Mononuclear cell (primary cell): ENCODE data around the gene EGFR. TPM values are rescaled to one million over a fixed set of nuclear protein-coding genes. Genes with fewer than 3 reads are reported as not detected.
"Not testable (repeated sequence)": the region's sequence is repeated elsewhere in the genome, so short reads cannot be mapped to it uniquely, and the experiment has no call there.

Source experiments
- H3K27me3 ChIP-seq: 2 replicates; pipeline ENCODE4 v1.6.0; 2011; ENCODE audit warnings: low read length, control low read depth; ENCODE audit not compliant: insufficient read depth
- H3K4me1 ChIP-seq: 2 replicates; pipeline ENCODE4 v1.5.1; 2011; ENCODE audit warnings: mild to moderate bottlenecking, low read length, control low read depth; ENCODE audit not compliant: insufficient read depth
- H3K4me3 ChIP-seq: 2 replicates; pipeline ENCODE4 v1.5.1; 2011; ENCODE audit warnings: mild to moderate bottlenecking, low read length, moderate library complexity
- H3K9me3 ChIP-seq: 2 replicates; pipeline ENCODE4 v1.5.1; 2011; ENCODE audit warnings: low read depth, mild to moderate bottlenecking, control low read depth, low read length
- total RNA-seq: library from RNA; depleted of rRNA; stranded (reverse); fragments of >200 nt; gene quantifications from one replicate; pipeline ENCODE4 v1.2.3, GENCODE V29; 2012

Gene EGFR
- total RNA-seq, 1 donor = 0.10 TPM

DNA sequence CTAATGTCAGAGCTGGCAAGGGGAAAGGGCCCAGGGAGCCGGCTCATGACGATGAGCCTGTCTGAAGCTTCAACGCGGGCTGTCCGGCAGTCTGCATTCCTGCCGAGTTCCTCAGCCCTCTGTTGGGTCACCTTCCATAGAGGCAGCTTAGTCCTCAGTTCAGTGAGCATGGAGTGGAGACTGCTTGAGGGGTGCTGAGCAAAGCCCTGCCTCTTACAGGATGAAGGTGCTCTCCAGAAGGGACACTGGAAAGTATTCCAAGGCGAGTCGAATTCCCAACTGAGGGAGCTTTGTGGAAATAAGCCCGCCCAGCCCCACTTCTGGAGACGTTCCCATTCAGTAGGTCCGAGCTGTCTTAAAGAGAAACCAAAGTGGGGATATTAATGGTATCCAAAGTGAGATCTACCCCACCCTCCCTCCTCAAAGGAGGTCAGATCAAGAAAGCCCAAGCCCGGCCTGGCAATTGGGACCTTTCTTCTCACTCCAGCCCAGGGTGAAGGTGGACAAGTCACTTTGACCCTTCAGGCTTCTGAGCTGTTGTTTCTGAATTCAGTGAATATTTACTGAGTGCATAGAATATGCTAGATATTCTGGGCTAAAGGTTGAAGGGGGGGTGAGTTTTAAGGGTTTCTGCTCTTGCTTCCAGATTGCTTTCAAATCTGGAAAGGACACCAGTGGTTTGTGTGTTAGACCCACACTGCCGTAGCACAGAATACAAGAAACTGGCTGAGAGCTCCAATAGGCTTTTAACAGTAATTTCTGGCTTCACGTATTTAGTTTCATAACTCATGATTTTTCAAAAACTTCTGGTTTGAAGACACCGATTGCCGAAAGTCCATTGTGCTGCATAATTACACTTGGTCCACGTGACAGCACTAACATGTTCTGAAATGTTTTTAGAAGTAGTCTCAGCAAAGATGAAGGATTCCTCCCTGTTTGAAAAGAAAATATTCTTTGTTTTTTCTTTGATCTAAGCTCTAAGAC lies 3.5 kb downstream of the EGFR start:
- Histone ChIP-seq H3K27me3 (peaks cover 36% of the 10 kb centered on the region), H3K9me3 (no peaks in the 10 kb centered on the region), H3K4me3 (no peak overlapping the region), H3K4me1 (no peaks in the 10 kb centered on the region)

DNA sequence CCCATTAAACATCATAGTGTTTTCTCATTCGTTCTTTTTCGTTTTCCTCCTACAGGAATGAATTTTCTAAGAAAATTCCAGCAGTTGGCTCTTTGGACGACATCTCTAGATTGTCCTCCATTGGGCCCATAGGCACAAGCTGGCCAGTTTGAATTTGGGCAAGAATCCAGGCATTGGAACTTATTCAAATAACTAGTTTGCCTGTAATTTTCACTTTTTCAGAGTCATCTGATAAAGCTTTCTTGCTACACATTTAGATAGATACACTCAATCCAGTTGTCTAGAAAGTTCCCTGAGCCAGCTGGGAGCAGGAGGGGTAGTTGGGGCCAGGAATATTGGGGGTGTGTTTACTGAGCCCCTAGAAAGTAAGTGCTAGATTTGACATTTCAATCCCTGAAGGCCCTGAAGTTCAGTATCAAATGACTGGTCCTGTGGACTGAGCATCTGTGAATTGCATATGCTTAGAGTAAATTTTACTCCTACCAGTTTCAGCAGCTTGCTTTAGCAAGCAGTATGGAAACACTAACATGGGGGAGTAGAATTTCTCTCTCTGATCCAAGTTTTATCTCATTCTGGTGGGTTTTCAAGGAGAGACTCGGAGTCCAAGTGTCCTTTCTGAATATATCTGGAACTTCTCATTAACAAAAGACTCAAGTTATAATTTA lies 5.2 kb downstream of the EGFR start:
- no peak overlapping the region for H3K4me3 ChIP-seq
- peaks cover 22% of the 10 kb centered on the region for H3K27me3 ChIP-seq
- H3K4me1 ChIP-seq = no peaks in the 10 kb centered on the region
- H3K9me3 ChIP-seq = no peaks in the 10 kb centered on the region

DNA sequence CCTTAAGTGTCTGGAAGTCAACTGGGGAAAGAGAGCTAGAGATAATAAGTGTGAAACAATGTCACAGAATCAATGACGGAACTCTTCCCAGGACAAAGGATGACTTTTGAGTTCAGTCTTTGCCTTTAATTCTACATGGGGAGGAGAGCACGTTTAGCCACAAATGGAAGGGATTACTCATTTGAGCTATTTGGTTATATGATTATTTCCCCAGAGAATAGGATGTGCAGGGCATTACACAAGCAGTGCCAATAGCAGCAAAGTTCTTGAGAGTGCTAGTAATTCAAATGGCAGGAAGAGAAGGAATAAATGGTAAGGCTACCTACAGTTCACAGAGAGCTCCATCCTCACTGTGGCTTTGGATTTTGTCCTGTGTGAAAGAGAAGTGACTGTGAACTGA lies 6.0 kb downstream of the EGFR start:
- no peaks in the 10 kb centered on the region for H3K4me1 ChIP-seq
- H3K9me3 ChIP-seq = no peaks in the 10 kb centered on the region
- H3K4me3 ChIP-seq = no peak overlapping the region
- H3K27me3 ChIP-seq = peaks cover 22% of the 10 kb centered on the region

DNA sequence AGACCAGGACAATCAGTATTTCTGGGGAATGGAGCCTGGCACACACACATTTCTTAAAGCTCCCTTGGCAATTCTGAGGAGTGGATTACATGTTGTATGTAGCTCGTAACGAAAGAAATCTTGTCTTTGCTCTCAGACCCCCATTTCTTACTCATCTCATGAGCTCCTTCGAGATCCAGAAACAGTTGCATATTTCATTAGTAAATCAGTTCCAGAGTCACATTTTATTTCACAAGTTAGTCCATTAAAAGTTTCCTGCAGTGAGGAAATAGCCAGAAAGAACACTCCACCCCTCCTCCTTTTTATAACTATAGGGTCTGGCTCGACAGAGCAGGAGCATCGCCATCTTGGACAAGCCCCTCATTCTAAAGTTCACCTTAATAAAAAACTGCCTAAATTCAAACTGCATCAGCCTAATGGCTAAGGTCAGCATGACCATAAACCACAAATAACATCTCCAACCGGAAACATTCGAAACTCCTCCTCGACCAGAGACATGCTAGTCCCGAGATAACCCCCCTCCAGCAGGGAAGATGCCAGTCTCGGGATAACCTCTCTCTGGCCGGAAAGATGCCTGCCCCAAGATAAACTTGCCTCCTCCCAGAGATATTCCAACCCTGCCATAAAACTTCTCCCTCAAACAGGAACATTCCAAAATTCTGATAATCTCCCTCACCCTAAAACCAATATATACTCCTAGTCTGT lies 7.4 kb downstream of the EGFR start:
- Histone ChIP-seq H3K9me3 (no peaks in the 10 kb centered on the region), H3K27me3 (peaks cover 10% of the 10 kb centered on the region)

DNA sequence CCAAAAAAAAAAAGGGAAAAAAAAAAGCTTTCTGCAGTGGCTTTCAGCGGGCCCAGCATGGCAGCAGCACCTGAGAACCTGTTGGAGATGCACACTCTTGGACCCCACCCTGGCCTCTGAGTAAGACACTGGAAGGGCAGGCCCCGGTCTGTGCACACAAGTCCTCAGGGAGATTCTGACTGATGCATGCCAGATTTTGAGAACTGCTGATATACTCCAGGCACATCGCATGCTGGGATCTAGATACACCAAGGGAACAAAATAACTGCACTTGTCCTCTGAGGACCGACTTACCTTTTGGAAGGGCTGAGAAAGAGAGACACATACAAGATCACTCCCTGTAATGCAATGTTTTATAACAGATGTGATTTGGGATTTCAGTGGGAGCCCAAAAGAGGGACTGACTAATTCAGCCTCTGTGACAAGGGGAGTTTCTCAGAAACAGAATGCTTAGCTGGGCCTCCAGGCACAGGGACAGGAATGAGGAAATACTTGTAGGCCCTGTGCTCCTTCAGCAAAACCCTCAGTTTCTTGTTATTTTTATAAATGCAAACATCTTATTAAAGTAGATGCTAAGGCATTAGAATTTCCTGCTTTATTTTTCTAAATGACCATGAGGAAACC lies 8.2 kb downstream of the EGFR start:
- Histone ChIP-seq H3K27me3 (peaks cover 3% of the 10 kb centered on the region), H3K4me1 (no peaks in the 10 kb centered on the region), H3K4me3 (no peak overlapping the region), H3K9me3 (no peaks in the 10 kb centered on the region)

More for the DNA sequence above, 7.4 kb downstream of the EGFR start:
- Histone ChIP-seq H3K4me1 (no peaks in the 10 kb centered on the region), H3K4me3 (no peak overlapping the region)

DNA sequence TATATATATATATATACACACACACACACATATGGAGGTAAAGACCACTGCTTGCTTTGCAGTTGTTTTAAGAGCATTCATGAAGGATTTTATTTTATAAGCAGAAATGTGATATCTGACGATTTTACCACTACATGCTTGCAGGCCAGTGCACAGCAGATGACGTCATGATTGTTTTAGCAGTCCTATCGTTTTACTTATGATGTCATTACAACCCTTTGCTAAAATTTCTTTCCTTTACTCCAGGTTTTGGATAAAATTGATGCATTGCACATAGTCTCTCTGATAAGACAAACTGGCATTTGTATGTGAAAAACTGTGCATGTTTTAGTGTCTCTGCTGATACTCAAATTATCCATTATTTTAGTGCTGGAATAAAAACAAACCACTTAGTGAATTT lies 9.2 kb downstream of the EGFR start:
- no peak overlapping the region for H3K4me3 ChIP-seq
- H3K4me1 ChIP-seq = no peaks in the 10 kb centered on the region
- no peaks in the 10 kb centered on the region for H3K9me3 ChIP-seq
- H3K27me3 ChIP-seq = peaks cover 2% of the 10 kb centered on the region

DNA sequence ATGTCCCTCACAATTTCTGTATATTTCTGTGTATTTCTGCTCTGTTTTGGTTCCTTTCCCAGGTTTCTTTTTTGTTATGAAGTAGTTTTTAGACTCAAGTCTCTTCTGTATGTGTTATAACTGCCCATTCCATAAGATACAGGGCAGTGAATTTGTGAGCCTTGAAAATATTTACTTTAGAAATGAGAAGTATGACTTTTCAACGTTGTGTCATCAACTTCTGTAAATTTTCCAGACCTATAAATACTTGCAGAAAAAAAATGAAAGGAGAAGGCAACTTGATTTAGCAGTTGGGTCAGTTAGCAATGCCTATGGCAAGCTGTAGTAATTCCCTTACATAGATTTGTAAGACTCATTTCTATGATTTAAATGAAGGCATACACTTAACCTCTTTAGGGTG lies 11.5 kb downstream of the EGFR start:
- Histone ChIP-seq H3K9me3 (no peaks in the 10 kb centered on the region), H3K4me1 (no peaks in the 10 kb centered on the region), H3K27me3 (no peaks in the 10 kb centered on the region), H3K4me3 (no peak overlapping the region)

DNA sequence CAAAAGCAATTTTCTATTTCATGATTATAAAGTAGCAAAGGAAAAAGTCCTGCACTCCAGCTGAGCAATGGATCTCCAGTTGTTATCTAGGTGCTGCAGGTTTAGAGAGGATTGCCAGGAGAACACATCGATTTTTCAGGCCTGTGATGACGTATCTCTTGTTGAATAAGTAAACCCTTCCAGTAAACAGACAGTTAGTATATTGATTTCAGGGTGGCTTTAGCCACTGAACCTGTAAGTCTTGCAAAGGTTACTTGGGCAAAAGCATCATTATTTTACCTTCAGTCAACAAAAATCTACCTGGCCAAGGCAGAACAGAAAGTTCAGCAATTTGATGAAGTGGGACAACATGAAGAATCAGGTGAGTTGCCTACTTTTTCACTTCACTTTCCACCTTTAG lies 12.3 kb downstream of the EGFR start:
- Histone ChIP-seq H3K27me3 (no peaks in the 10 kb centered on the region), H3K4me3 (no peak overlapping the region), H3K4me1 (no peaks in the 10 kb centered on the region), H3K9me3 (no peaks in the 10 kb centered on the region)

DNA sequence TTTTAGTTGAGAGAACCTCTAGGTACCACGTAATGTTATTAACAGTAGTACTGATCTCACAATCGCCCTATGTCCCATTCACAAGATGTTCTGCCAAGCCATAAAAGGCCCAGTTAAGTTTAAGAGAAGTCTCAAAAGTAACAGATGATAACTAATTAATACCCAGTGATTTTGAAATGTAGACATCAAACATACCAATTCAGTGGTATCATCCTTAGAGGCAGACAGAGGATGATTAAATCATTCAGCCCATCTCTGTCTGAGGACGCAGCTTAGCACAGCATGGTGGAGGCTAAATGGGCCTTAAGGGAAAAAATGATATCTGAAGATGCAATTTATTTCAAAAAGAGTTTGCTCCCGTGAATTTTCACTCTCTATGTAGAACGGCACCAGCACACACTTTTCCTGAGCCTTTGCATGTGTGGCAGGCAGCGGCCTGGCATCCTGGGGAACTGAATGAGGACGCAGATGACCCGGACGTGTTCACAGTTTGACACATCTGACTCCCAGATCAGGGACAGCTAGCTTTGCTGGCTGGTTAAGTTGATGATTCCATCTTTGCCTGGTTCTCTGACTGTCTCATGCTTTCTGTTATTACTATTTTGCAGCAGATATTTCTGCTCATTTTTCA lies 13.4 kb downstream of the EGFR start:
- Histone ChIP-seq H3K9me3 (no peaks in the 10 kb centered on the region), H3K27me3 (no peaks in the 10 kb centered on the region), H3K4me3 (no peak overlapping the region), H3K4me1 (no peaks in the 10 kb centered on the region)

DNA sequence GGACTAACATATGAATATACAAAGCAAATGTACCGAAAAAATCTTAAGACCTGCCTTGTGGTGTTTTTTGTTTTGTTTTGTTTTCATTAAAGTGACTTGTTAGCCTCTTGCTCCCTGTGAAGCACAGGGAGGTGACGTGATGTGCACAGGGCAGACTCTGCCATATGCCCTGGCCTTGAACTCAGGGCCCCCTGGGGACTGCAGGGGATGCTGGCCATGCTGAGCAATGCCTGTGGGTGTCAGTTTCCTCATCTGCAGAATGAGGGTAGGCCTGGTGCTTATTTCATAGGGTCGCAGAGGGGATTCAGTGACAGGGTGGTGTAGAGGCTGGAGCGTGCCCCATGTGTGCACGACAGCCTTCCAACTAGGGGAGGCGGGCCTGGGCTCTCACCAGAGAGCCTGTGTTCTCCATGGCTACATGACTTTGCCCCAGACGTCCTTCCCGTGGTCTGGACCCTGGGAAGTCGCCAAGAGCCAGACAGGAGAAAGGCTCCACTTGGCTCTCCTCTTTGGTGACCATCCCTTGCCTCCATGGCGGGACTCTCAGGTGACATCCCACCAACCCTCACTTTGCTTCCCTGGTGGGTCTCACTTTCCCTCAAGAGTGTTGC lies 14.5 kb downstream of the EGFR start:
- no peaks in the 10 kb centered on the region for H3K27me3 ChIP-seq
- H3K4me1 ChIP-seq = no peaks in the 10 kb centered on the region
- H3K9me3 ChIP-seq = no peaks in the 10 kb centered on the region
- no peak overlapping the region for H3K4me3 ChIP-seq

DNA sequence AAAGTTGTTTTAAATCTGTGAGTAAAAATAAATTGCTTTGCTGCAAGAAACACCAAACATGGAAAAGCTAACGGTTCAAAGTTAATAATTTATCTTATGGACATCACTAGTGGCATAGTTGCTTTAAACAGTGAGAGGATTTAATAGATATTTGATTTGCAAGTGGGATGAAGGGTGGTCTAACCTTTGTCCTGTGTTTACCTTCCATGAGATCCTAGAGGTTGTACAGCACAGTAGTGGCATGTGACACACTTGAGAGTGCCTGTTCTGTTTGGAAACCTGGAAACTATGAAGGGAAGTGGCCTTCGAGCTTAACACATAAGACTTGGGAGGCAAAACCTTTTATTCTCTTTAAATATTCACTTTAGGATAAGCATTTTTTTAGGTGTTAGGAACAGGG lies 16.0 kb downstream of the EGFR start:
- H3K4me3 ChIP-seq = no peak overlapping the region
- no peaks in the 10 kb centered on the region for H3K4me1 ChIP-seq
- H3K27me3 ChIP-seq = no peaks in the 10 kb centered on the region
- H3K9me3 ChIP-seq = no peaks in the 10 kb centered on the region

DNA sequence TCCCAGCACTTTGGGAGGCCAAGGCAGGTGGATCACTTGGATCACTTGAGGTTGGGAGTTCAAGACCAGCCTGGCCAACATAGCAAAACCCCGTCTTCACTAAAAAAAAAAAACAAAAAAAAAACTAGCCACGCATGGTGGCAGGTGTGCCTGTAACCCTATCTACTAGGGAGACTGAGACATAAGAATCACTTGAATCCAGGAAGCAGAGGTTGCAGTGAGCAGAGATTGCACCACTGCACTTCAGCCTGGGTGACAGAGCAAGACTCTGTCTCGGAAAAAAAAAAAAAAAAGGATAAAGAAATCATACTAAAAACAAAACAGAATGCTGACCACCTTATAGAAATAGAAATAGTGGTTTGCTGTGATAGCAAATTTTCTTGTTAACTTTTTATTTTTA lies 16.6 kb downstream of the EGFR start:
- not testable (repeated sequence) for H3K4me3 ChIP-seq, H3K4me1 ChIP-seq

DNA sequence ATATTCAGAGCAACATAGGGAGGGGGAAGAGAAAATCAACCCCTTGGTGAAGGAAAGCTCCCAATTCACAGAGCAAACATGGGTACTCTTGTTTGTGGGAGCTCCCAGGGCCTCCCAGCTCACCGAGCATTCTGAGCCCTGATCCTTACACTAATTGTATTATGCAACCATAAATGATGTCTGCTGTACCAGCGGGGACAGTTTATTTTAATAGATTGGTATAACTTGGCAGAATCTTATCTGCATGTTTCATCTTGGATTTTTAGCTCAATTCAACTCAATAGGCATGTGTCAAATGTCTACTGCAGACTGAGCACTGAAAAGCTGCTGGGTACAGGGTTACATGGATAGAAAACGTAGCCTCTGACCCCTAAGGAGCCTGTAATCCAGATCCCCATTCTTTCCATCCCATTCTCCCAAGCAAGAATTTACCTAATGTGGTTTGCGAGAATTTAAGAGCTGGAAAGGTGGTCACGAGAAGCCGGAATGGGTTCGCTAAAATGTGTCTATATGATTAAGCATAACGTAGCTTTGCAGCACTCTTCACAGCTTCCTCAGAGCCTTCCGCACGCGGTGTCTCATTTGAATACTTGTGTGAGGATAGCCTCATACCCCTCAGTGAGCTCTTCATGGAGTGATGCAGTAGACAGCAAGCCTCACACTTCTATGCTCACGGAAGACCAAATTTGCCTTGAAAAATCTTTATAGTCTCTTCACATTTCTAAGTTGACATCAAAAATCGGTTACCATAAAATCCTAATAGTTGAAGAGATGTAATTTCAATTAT lies 18.3 kb downstream of the EGFR start:
- Histone ChIP-seq H3K9me3 (no peaks in the 10 kb centered on the region), H3K27me3 (no peaks in the 10 kb centered on the region), H3K4me1 (no peaks in the 10 kb centered on the region), H3K4me3 (no peak overlapping the region)

More for the DNA sequence above, 16.6 kb downstream of the EGFR start:
- not testable (repeated sequence) for H3K9me3 ChIP-seq, H3K27me3 ChIP-seq
